Body of pancreas (tissue), 4 donors: ENCODE data around the gene CFAP45. TPM values are rescaled to one million over a fixed set of nuclear protein-coding genes. Genes with fewer than 3 reads are reported as not detected.

Source experiments
- ATAC-seq: fragments of 150-250 bp; one replicate; pipeline ENCODE4 v1.9.1; 2016
- DNase-seq, 4 donors: peaks; one replicate each; pipeline ENCODE4 v3.0.0-alpha.2; 2019
- H3K27ac ChIP-seq, 4 donors: fragments of 200-600 bp; sonication (generic); 1 replicate in 3 of 4; 2 replicates in 1 of 4; pipeline versions ENCODE4 v1.5.1 to v1.6.1; 2016 to 2019; ENCODE audit warnings: mild to moderate bottlenecking in 1 of 4, mixed read lengths in 1 of 4, moderate library complexity in 1 of 4
- H3K27me3 ChIP-seq, 2 donors: fragments of 200-600 bp; sonication (generic); one replicate each; pipeline ENCODE4 v1.6.0; 2016; ENCODE audit warnings: mild to moderate bottlenecking in 1 of 2
- H3K36me3 ChIP-seq, 2 donors: fragments of 200-600 bp; sonication (generic); replicated peaks in 1 of 2; 2 replicates each; pipeline ENCODE4 v1.5.1; 2016; ENCODE audit warnings: low read depth in 2 of 2; ENCODE audit not compliant: insufficient read depth in 1 of 2
- H3K4me1 ChIP-seq: fragments of 200-600 bp; sonication (generic); one replicate; pipeline ENCODE4 v1.6.0; 2016
- H3K4me3 ChIP-seq, 2 donors: fragments of 200-600 bp; sonication (generic); 1 replicate in 1 of 2; 2 replicates in 1 of 2; pipeline ENCODE4 v1.5.1; 2016 to 2019
- H3K9me3 ChIP-seq, 3 donors: fragments of 200-600 bp; sonication (generic); 1 replicate in 2 of 3; 2 replicates in 1 of 3; pipeline ENCODE4 v1.5.1; 2016
- CTCF ChIP-seq, 7 experiments: fragments of 450-650 bp in 4 of 7; fragments of 200-600 bp in 3 of 7; sonication (generic) in 3 of 7; IDR thresholded peaks; one replicate each; pipeline ENCODE4 v1.5.1; 2016 to 2019; ENCODE audit warnings: antibody characterized with exemption in 7 of 7
- POLR2A ChIP-seq, 3 donors: fragments of 450-650 bp; IDR thresholded peaks; one replicate each; pipeline ENCODE4 v1.6.1; 2016; ENCODE audit warnings: antibody characterized with exemption in 3 of 3, mild to moderate bottlenecking in 2 of 3
- WGBS, 2 donors: methylation state at CpG; one replicate each; pipeline ENCODE4 v1.1.5; 2017; 5-methylcytosine and 5-hydroxymethylcytosine counted together
- intact Hi-C: fragments of 100-400 bp; cut with DNase I; formaldehyde crosslinking; loops from one replicate; pipeline ENCODE4 v1.15.1; 2023
- total RNA-seq, 2 donors: library from RNA; depleted of rRNA; stranded (reverse); fragments of >200 nt; gene quantifications; one replicate each; pipeline ENCODE4 v1.1.0, GENCODE V29; 2016

The CFAP45 gene
- total RNA-seq, 2 donors from 2014 or later, result not detected

GRCh38 chr1:159936273-159936904 lies 36.4 kb upstream of the CFAP45 start:
- WGBS, 2 donors, result 27 to 60% methylated on average over 6 to 16 of the region's 16 CpGs
- peak; percentile 85 for ATAC-seq
- Histone ChIP-seq H3K27ac (no peak overlapping the region), H3K27me3 (no peaks in the 10 kb centered on the region), H3K4me3 (no peak overlapping the region), H3K4me1 (peaks cover 8% of the 10 kb centered on the region), H3K9me3 (no peaks in the 10 kb centered on the region), H3K36me3 (no peaks in the 10 kb centered on the region)
- peak; percentile 68 to 83 (median 76) for DNase-seq
- TF ChIP-seq CTCF (IDR thresholded peaks at IDR 0.05) (peak; percentile 89 to 99 (median 95)), POLR2A (IDR thresholded peaks at IDR 0.05) (no peak)
- intact Hi-C loops, result no loop called here

GRCh38 chr1:159935719-159936272 lies 35.8 kb upstream of the CFAP45 start:
- WGBS, 2 donors, result 64 to 73% methylated on average over 4 of the region's 4 CpGs
- DNase-seq, result no peak
- H3K27ac ChIP-seq, result no peak overlapping the region
- H3K4me1 ChIP-seq, result peaks cover 8% of the 10 kb centered on the region
- no peaks in the 10 kb centered on the region for H3K36me3 ChIP-seq
- ATAC-seq, result no peak
- TF ChIP-seq CTCF (IDR thresholded peaks at IDR 0.05), result no peak
- TF ChIP-seq POLR2A (IDR thresholded peaks at IDR 0.05), result no peak
- intact Hi-C loops, result loop anchor here (2.0 kb wide), 1 partner anchor 69 kb away; no protein-coding TSS in a partner anchor
- no peaks in the 10 kb centered on the region for H3K9me3 ChIP-seq
- H3K4me3 ChIP-seq, result no peak overlapping the region
- H3K27me3 ChIP-seq, result no peaks in the 10 kb centered on the region

- no peaks in the 10 kb centered on the region for H3K27me3 ChIP-seq
- no peak for TF ChIP-seq POLR2A (IDR thresholded peaks at IDR 0.05)
- TF ChIP-seq CTCF (IDR thresholded peaks at IDR 0.05), result no peak
- intact Hi-C loops, result loop anchor here (2.0 kb wide), 1 partner anchor 69 kb away; no protein-coding TSS in a partner anchor
- DNase-seq (no peak), ATAC-seq (no peak)
- peaks cover 8% of the 10 kb centered on the region for H3K4me1 ChIP-seq
- H3K4me3 ChIP-seq, result no peak overlapping the region
- no peak overlapping the region for H3K27ac ChIP-seq
- no peaks in the 10 kb centered on the region for H3K36me3 ChIP-seq
- 87% methylated on average over 10 to 11 of the region's 11 CpGs for WGBS, 2 donors
- H3K9me3 ChIP-seq, result no peaks in the 10 kb centered on the region
These were observed 35.3 kb upstream of the CFAP45 start for GRCh38 chr1:159935305-159935704.

- Histone ChIP-seq H3K36me3 (no peaks in the 10 kb centered on the region), H3K27ac (no peak overlapping the region), H3K9me3 (no peaks in the 10 kb centered on the region), H3K27me3 (no peaks in the 10 kb centered on the region), H3K4me1 (peaks cover 13% of the 10 kb centered on the region), H3K4me3 (no peak overlapping the region)
- intact Hi-C loops, result loop anchor here (2.0 kb wide), 1 partner anchor 70 kb away; no protein-coding TSS in a partner anchor
- ATAC-seq (no peak), DNase-seq (no peak)
- 82 to 84% methylated on average over 6 to 14 of the region's 14 CpGs for WGBS, 2 donors
- TF ChIP-seq POLR2A (IDR thresholded peaks at IDR 0.05) (no peak), CTCF (IDR thresholded peaks at IDR 0.05) (no peak)
These were observed 34.4 kb upstream of the CFAP45 start for GRCh38 chr1:159934136-159935039.
